ENCODE measurements around the gene MAP7. TPM values are rescaled to one million over a fixed set of nuclear protein-coding genes. Genes with fewer than 3 reads are reported as not detected.

Gene MAP7
- polyA plus RNA-seq, 4 donors: 32.6 to 37.1 (median 34.5) TPM

DNA sequence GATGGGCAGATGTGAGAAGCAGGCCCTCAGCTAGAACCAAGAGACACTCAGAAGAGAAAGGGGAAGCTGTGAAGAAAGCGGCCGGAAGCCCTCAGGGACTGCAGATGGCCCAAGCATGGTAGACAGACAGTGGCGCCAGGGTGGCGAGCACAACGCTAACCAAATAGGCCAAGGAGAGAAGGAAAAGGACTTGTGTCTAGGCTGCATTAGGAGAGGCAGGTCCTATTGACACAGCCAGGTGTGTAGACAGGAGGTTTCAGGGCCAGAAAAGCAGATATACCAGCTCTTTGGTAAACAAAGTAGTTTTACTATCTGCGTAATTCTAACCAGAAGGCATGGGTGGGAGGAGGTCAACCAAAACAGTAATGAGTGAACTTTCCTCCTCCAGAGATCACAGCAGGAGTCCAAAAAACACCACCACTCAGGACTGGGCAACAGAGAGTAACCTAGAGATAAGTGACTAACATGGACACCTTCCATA is 15.8 kb upstream of the MAP7 start:
- no peak for DNase-seq (ENCODE audit: low read depth in 4 of 4, low spot score in 3 of 4)

DNA sequence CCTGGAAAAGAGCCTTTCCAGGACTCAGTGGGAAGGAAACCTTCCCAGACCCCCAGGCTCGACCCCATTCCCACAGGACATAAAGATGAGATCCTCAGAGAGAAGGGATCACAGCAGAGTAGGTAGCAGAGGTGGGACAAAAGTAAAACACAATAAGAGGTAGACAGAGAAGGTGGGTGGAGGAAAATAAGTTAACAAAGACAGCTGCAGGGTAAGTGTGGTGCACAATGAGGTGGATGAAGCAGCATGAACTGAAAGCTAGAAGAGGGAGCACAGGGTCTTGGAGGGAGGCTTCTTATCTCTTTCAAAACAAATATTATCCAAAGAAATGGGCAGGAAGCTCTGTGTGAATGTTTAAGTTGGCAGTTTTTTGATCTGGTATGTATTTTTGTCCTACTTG is 14.0 kb upstream of the MAP7 start:
- DNase-seq (ENCODE audit: low read depth in 4 of 4, low spot score in 3 of 4): no peak

- no peak for DNase-seq (ENCODE audit: low read depth in 4 of 4, low spot score in 3 of 4)
Observed at GRCh38 chr6:136563386-136564152, 13.3 kb upstream of the MAP7 start.

DNA sequence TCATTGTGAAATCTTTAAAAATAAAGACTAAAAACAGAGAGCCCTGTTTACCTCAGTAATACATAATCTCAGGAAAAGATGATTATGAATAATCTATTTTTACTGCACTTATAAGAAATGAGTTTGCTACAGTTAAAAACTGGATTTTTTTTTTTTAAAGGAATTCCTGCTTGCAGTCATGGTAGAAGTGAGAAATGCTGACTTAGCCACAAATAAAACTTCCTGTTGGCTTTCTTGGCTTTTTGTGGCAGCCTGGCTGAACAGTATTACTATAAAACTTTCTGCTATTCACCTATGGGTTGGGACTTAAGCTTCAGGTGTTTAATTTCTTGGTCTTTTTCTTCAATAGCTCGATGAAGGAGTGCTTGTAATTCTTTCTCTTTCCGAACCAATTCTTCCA is 12.0 kb upstream of the MAP7 start:
- DNase-seq (ENCODE audit: low read depth in 4 of 4, low spot score in 3 of 4): no peak

- no peak for DNase-seq (ENCODE audit: low read depth in 4 of 4, low spot score in 3 of 4)
Observed at GRCh38 chr6:136553166-136553787, 3.1 kb upstream of the MAP7 start.

DNA sequence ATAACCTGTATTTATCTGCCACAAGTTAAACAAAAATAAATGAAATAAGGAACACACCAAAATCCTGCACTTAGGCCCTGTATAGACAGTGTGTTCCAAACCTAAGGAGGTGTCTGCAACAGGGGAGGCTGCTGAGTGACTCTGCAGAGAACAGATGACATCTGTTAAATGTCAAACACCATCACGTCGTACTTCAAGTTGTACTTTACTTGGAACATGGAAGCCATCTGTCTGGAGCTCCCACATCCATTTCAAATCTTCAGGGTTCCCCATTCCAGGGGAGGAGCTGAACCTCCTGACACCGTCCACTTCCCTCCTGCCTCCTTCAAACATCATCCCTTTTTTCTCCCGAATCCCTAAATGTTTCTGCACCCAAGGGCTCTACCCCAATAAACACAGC is 1.8 kb upstream of the MAP7 start:
- no peak for DNase-seq (ENCODE audit: low read depth in 4 of 4, low spot score in 3 of 4)

- DNase-seq (ENCODE audit: low read depth in 4 of 4, low spot score in 3 of 4): peak in 1 of 4 donors; percentile 41
Observed at GRCh38 chr6:136551103-136551502, 881 bp upstream of the MAP7 start.

GRCh38 chr6:136550045-136550329 is 235 bp downstream of the MAP7 start:
- DNase-seq (ENCODE audit: low read depth in 4 of 4, low spot score in 3 of 4): no peak

DNA sequence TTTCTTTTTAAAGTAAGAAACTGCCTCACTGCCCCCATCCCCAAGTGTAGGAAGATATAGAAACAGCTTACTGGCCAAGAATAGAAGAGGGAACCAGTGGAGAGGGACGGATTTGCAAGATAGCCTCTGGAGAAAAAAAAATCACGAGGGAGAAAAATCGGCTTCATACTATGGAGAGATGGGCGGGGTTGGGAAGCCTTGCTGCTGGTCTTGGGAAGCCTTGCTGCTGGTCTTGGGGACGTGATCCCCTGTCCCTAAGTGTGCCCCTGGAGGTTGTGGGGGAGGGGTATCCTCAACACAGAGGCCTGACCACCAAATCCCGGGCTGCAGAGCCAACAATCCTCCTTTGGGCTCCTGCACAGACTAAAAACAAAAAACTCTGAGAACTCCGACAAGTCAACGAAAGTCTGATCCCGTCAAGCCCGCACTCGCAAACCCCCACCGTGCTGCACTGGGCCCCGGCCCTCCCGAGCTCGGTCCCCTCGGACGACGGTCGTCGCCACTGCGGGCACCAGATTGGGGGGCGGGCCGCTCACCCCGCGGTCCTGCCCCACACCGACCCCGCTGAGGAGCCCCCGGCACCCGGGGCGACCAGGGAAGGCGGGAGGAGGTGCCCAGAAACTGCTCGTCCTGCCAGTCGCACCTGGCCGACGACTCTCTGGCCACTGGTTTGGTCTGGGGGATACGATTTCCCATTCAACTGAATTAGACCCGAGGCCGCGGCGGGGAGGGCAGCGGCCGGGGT is 750 bp downstream of the MAP7 start:
- DNase-seq (ENCODE audit: low read depth in 4 of 4, low spot score in 3 of 4): peak in 2 of 4 donors; percentile 16 to 39

DNA sequence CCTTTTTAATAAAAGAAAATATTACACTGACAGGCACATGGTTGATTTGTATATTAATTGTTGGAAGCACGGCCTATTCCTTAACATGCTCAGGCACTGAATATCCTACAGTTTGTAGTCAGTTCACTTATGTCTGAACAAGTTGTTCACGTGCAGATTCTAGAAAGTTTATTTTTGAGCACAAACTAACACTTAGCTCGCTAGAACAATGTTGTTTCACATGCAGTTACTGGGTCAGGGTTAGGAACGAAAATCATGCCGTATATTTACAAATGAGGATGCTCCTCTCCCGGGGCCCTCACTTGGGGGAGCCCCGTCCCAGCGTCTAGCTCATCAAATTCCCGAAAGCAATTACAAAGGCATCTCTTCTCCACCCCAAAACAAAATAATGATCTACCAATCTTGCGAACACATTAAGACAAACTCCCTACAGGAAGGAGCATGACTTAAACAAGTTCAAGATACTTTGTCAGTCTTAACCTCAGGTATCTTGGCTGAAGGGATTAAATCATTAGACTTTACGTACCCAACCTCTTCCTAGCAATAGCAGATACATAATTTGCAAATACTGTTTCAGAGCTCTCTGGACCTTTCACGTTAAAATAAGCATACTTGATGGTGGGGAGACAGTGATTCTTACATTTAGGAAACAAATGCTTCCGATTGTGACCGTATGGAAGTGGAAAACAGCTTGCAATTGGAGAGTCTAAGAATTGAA is 1.5 kb downstream of the MAP7 start:
- DNase-seq (ENCODE audit: low read depth in 4 of 4, low spot score in 3 of 4): peak in 1 of 4 donors; percentile 16

DNA sequence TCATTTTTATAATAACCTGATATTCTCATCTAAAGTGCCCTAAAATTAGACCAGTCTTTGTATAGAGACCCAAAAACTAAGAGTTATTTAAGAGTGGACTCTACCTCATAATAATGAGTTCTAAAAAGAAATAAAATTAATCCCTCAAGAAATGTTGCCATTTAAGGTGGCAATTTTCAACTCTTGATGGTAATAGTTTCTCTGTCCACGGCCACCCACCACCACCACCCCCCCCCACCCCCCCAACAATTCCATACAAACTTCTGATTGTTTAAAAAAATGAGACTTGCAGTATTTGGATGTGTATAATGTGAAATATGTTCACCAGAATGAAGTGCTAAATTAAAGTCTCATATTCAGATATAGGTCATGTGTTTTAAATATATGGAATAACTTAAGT is 2.4 kb downstream of the MAP7 start:
- DNase-seq (ENCODE audit: low read depth in 4 of 4, low spot score in 3 of 4): no peak

DNA sequence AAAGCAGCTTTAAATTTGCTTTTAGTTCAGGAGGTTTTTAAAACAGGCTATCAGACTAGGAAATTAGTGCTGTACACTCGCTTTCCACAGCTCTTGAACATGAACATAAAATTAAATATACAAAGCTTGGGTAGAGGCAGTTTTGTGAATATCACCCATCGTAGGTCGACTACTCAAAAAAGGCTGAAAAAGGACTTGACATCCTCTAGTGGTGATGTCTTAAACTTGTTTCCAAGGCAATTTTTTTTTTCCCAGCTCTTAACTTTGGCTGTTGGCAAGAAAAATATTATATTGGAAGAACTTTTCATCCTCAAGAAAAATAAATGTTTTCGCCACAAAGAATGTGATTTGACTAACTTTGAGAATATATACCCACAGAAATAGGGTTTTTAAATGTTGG is 2.9 kb downstream of the MAP7 start:
- no peak for DNase-seq (ENCODE audit: low read depth in 4 of 4, low spot score in 3 of 4)

DNA sequence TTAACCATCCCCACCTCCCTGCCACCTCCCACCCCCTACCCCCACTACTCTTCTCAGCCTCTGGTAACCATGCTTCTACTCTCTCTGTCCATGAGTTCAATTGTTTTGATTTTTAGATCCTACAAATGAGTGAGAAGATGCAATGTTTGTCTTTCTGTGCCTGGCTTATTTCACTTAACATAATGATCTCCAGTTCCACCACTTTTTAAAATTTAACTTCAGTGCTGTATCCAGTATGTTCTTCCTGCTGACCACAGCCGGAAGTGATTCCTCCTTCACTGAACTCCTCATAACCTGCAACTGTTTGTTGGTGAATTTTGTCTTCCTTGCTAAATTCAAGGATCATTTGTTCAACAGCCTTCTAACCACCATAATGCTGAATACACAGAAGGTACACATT is 3.9 kb downstream of the MAP7 start:
- no peak for DNase-seq (ENCODE audit: low read depth in 4 of 4, low spot score in 3 of 4)

DNA sequence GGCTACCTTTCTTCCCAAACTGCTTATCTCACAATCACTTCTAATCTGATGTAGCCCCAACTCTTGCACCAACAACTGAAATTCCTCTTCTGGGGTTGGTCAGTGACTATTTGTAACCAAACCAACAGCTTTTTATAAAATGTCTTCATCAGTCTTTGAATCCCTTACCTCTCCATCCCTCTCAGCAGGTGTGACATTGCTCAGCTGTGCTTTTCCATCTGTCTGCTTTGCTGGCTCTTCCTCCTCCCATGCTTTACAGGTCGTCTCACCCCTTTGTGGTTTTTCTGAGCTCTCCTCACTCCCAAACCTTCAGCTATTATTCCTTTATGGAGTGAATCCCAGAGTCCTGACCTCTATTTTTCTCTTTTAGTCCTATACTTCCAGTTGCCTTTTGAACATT is 5.9 kb downstream of the MAP7 start:
- no peak for DNase-seq (ENCODE audit: low read depth in 4 of 4, low spot score in 3 of 4)

DNA sequence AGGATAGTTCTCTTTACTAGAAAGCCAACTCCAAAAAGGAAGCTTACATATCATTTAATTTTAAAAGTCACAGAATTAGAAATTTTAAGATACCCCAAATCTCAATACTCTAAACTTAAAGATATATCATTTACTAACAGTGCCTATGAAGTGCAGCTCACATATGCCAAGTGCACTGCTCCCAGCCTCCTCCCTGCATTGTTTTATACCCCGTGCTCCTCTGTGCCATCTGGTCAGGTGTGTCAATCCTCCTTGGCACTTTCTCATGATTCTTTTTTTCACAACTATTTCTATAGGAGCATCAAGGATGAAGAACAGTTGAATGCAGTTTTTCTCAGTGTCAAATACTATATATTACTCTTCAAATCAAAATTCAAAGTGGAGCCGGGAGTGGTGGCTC is 8.8 kb downstream of the MAP7 start:
- no peak for DNase-seq (ENCODE audit: low read depth in 4 of 4, low spot score in 3 of 4)

- DNase-seq (ENCODE audit: low read depth in 4 of 4, low spot score in 3 of 4): no peak
Observed at GRCh38 chr6:136539967-136540652, 10.1 kb downstream of the MAP7 start.

DNA sequence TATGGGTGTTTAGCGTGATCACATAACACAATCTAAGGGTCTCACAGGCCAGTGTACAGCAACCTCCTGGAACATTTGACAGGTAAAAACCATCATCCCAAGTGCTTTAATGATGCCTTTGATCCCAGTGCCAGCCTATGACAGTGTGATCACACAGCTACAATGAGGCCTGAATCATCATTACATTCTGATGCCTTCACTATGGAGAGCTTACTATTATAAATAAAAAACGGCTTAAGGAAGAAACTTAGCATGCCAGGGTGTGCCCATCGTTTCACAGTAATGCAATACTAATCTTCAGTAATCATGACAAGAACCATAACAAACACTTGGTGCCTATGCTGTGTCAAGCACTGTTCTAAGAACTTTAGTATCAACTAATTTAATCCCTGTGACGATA is 11.4 kb downstream of the MAP7 start:
- DNase-seq (ENCODE audit: low read depth in 4 of 4, low spot score in 3 of 4): no peak

- DNase-seq (ENCODE audit: low read depth in 4 of 4, low spot score in 3 of 4): no peak
Observed at GRCh38 chr6:136535880-136536650, 14.2 kb downstream of the MAP7 start.

GRCh38 chr6:136535017-136535765 is 15.0 kb downstream of the MAP7 start:
- no peak for DNase-seq (ENCODE audit: low read depth in 4 of 4, low spot score in 3 of 4)
